ENCODE measurements around the gene DYNLRB1.

The DYNLRB1 gene

GRCh38 chr20:34541264-34541901 is 25.2 kb downstream of the DYNLRB1 start:
- DNase-seq (ENCODE audit: low read depth), result no peak
- H3K4me3 ChIP-seq (ENCODE audit: low read depth, low read length), result no peak overlapping the region
- TF ChIP-seq CTCF (IDR thresholded peaks at IDR 0.05; ENCODE audit: control insufficient read depth, extremely low read depth, insufficient read depth), result no peak

- DNase-seq (ENCODE audit: low read depth), result no peak
- no peak overlapping the region for H3K4me3 ChIP-seq (ENCODE audit: low read depth, low read length)
- no peak for TF ChIP-seq CTCF (IDR thresholded peaks at IDR 0.05; ENCODE audit: control insufficient read depth, extremely low read depth, insufficient read depth)
Measured at GRCh38 chr20:34541917-34542316, 25.7 kb downstream of the DYNLRB1 start.

GRCh38 chr20:34542439-34542838 is 26.2 kb downstream of the DYNLRB1 start:
- DNase-seq (ENCODE audit: low read depth), result no peak
- no peak for TF ChIP-seq CTCF (IDR thresholded peaks at IDR 0.05; ENCODE audit: control insufficient read depth, extremely low read depth, insufficient read depth)
- no peak overlapping the region for H3K4me3 ChIP-seq (ENCODE audit: low read depth, low read length)

GRCh38 chr20:34543463-34544056 is 27.3 kb downstream of the DYNLRB1 start:
- H3K4me3 ChIP-seq (ENCODE audit: low read depth, low read length), result no peak overlapping the region
- DNase-seq (ENCODE audit: low read depth), result no peak
- no peak for TF ChIP-seq CTCF (IDR thresholded peaks at IDR 0.05; ENCODE audit: control insufficient read depth, extremely low read depth, insufficient read depth)

- no peak for TF ChIP-seq CTCF (IDR thresholded peaks at IDR 0.05; ENCODE audit: control insufficient read depth, extremely low read depth, insufficient read depth)
- DNase-seq (ENCODE audit: low read depth), result no peak
Measured at GRCh38 chr20:34544109-34544796, 28.0 kb downstream of the DYNLRB1 start.

GRCh38 chr20:34546751-34547181 is 30.5 kb downstream of the DYNLRB1 start:
- no peak overlapping the region for H3K4me3 ChIP-seq (ENCODE audit: low read depth, low read length)
- no peak for DNase-seq (ENCODE audit: low read depth)
- no peak for TF ChIP-seq CTCF (IDR thresholded peaks at IDR 0.05; ENCODE audit: control insufficient read depth, extremely low read depth, insufficient read depth)

More at GRCh38 chr20:34544109-34544796, 28.0 kb downstream of the DYNLRB1 start:
- H3K4me3 ChIP-seq (ENCODE audit: low read depth, low read length), result no peak overlapping the region

Data from LNCaP clone FGC (cell line).